ENCODE data around the gene MYOC. TPM values are rescaled to one million over a fixed set of nuclear protein-coding genes. Genes with fewer than 3 reads are reported as not detected.

The MYOC gene
- total RNA-seq, 1 donor from 2014 or later = not detected

DNA sequence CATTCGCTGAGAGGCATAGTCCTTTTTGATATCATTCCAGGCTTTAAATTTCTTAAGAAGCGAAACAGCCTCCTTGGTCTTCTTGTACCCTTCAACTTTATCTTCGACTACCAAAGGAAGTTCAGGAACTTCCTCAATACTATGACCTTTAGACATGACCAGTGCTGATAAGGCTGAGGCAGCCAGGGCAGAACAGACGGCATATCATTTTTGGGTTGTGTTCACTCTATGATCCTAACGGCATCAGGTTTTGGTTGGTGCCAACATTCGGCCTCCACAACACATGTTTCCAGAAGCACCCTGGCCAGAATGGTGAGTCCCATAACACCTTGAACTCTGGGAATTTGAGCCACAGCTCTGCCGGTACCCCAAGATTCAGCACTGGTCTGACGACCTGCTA lies 31.4 kb upstream of the MYOC start:
- Mint-ChIP-seq H3K36me3 (ENCODE audit: low read depth, unreplicated experiment) (no peaks in the 10 kb centered on the region), H3K27me3 (ENCODE audit: low read depth, unreplicated experiment) (peaks cover 18% of the 10 kb centered on the region), H3K4me3 (ENCODE audit: unreplicated experiment) (no peak overlapping the region), H3K9me3 (ENCODE audit: unreplicated experiment) (peaks cover 6% of the 10 kb centered on the region), H3K4me1 (ENCODE audit: low read depth, unreplicated experiment) (no peaks in the 10 kb centered on the region), H3K27ac (ENCODE audit: unreplicated experiment) (no peak overlapping the region)
- H3K4me2 ChIP-seq (ENCODE audit: low read length) = no peak overlapping the region
- TF ChIP-seq EZH2 (IDR thresholded peaks at IDR 0.05; ENCODE audit: insufficient read depth, low read length) (no peak), CTCF (IDR thresholded peaks at IDR 0.05; ENCODE audit: insufficient read depth, low read depth, low read length) (no peak)
- H3K27me3 ChIP-seq (ENCODE audit: insufficient read depth, low read length) = no peaks in the 10 kb centered on the region
- H3K4me3 ChIP-seq (ENCODE audit: insufficient read depth, low read depth, low read length) = no peak overlapping the region
- FAIRE-seq (no peak), DNase-seq (ENCODE audit: low read depth) (no peak)
- H3K9me3 ChIP-seq (ENCODE audit: insufficient read depth, low read depth, low read length) = no peaks in the 10 kb centered on the region
- no peaks in the 10 kb centered on the region for H3K4me1 ChIP-seq (ENCODE audit: insufficient read depth, low read length)
- H4K20me1 ChIP-seq (ENCODE audit: insufficient read depth, low read length) = no peaks in the 10 kb centered on the region
- no peak overlapping the region for H3K27ac ChIP-seq (ENCODE audit: low read depth, low read length)
- no peaks in the 10 kb centered on the region for H3K79me2 ChIP-seq (ENCODE audit: insufficient read depth, low read length)
- no peak overlapping the region for H3K9ac ChIP-seq (ENCODE audit: low read length)
- H3K36me3 ChIP-seq (ENCODE audit: insufficient read depth, low read length) = no peaks in the 10 kb centered on the region
- H2AFZ ChIP-seq (ENCODE audit: low read depth, low read length) = no peak overlapping the region

DNA sequence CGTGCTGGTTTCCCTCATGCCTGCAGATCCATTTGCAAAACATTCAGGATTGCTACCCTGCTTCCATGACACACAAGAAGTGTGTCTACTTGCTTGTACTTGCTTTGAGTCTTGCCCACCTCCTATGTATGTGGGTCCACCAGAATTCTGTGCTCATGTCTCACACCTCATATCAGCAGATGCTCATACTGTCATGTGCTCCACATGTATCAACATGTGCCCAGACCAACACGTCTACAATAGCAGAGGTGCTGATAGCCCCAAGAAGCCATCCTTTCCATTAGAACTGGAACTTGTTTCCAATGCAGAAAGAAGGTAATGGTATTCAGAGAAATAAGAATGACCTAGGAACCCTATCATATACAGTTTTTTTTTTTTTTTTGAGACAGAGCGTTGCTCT lies 27.9 kb upstream of the MYOC start:
- H3K79me2 ChIP-seq (ENCODE audit: insufficient read depth, low read length) = no peaks in the 10 kb centered on the region
- H2AFZ ChIP-seq (ENCODE audit: low read depth, low read length) = no peak overlapping the region
- FAIRE-seq (no peak), DNase-seq (ENCODE audit: low read depth) (no peak)
- no peak overlapping the region for H3K4me2 ChIP-seq (ENCODE audit: low read length)
- no peak for TF ChIP-seq EZH2 (IDR thresholded peaks at IDR 0.05; ENCODE audit: insufficient read depth, low read length)
- TF ChIP-seq CTCF (IDR thresholded peaks at IDR 0.05; ENCODE audit: insufficient read depth, low read depth, low read length) = no peak
- no peaks in the 10 kb centered on the region for H3K9me3 ChIP-seq (ENCODE audit: insufficient read depth, low read depth, low read length)
- no peak overlapping the region for H3K27ac ChIP-seq (ENCODE audit: low read depth, low read length)
- H4K20me1 ChIP-seq (ENCODE audit: insufficient read depth, low read length) = no peaks in the 10 kb centered on the region
- H3K4me3 ChIP-seq (ENCODE audit: insufficient read depth, low read depth, low read length) = no peak overlapping the region
- Mint-ChIP-seq H3K4me3 (ENCODE audit: unreplicated experiment) (no peak overlapping the region), H3K36me3 (ENCODE audit: low read depth, unreplicated experiment) (no peaks in the 10 kb centered on the region), H3K9me3 (ENCODE audit: unreplicated experiment) (peaks cover 6% of the 10 kb centered on the region), H3K4me1 (ENCODE audit: low read depth, unreplicated experiment) (no peaks in the 10 kb centered on the region), H3K27me3 (ENCODE audit: low read depth, unreplicated experiment) (peaks cover 14% of the 10 kb centered on the region), H3K27ac (ENCODE audit: unreplicated experiment) (no peak overlapping the region)
- no peaks in the 10 kb centered on the region for H3K36me3 ChIP-seq (ENCODE audit: insufficient read depth, low read length)
- no peak overlapping the region for H3K9ac ChIP-seq (ENCODE audit: low read length)
- no peaks in the 10 kb centered on the region for H3K27me3 ChIP-seq (ENCODE audit: insufficient read depth, low read length)
- no peaks in the 10 kb centered on the region for H3K4me1 ChIP-seq (ENCODE audit: insufficient read depth, low read length)

DNA sequence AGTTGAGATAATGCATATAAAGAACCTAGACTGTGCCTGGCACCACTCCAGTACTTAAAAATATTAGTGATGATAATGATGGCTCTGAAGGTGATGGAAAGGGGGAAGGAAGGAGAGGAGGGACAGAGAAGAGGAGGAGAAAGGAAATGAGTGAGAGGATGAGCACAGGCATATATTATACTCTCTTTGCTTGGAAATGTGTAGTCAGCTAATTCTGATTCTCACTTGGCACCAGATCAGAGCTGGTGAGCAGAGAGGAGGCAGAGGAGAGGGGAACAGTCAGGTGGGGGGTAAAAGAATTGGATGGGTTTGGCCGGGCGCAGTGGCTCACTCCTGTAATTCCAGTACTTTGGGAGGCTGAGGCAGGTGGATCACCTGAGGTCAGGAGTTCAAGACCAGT lies 24.3 kb upstream of the MYOC start:
- Mint-ChIP-seq H3K4me1 (ENCODE audit: low read depth, unreplicated experiment) (no peaks in the 10 kb centered on the region), H3K4me3 (ENCODE audit: unreplicated experiment) (no peak overlapping the region), H3K27me3 (ENCODE audit: low read depth, unreplicated experiment) (no peaks in the 10 kb centered on the region), H3K27ac (ENCODE audit: unreplicated experiment) (no peak overlapping the region), H3K9me3 (ENCODE audit: unreplicated experiment) (peaks cover 1% of the 10 kb centered on the region), H3K36me3 (ENCODE audit: low read depth, unreplicated experiment) (no peaks in the 10 kb centered on the region)
- DNase-seq (ENCODE audit: low read depth) = no peak
- no peaks in the 10 kb centered on the region for H3K4me1 ChIP-seq (ENCODE audit: insufficient read depth, low read length)
- no peak for TF ChIP-seq EZH2 (IDR thresholded peaks at IDR 0.05; ENCODE audit: insufficient read depth, low read length)
- no peak for TF ChIP-seq CTCF (IDR thresholded peaks at IDR 0.05; ENCODE audit: insufficient read depth, low read depth, low read length)
- H3K36me3 ChIP-seq (ENCODE audit: insufficient read depth, low read length) = no peaks in the 10 kb centered on the region
- no peak for FAIRE-seq
- no peaks in the 10 kb centered on the region for H3K79me2 ChIP-seq (ENCODE audit: insufficient read depth, low read length)
- no peaks in the 10 kb centered on the region for H3K9me3 ChIP-seq (ENCODE audit: insufficient read depth, low read depth, low read length)
- no peak overlapping the region for H3K4me2 ChIP-seq (ENCODE audit: low read length)
- no peak overlapping the region for H3K9ac ChIP-seq (ENCODE audit: low read length)
- H4K20me1 ChIP-seq (ENCODE audit: insufficient read depth, low read length) = no peaks in the 10 kb centered on the region
- H2AFZ ChIP-seq (ENCODE audit: low read depth, low read length) = no peak overlapping the region
- H3K27ac ChIP-seq (ENCODE audit: low read depth, low read length) = no peak overlapping the region
- H3K27me3 ChIP-seq (ENCODE audit: insufficient read depth, low read length) = peaks cover 4% of the 10 kb centered on the region
- H3K4me3 ChIP-seq (ENCODE audit: insufficient read depth, low read depth, low read length) = no peak overlapping the region

Data from astrocyte (in vitro differentiated cells and primary cell).